NCI-H82 (cell line): ENCODE data around the gene CTNNA3.

Experiments
- DNase-seq: peaks from one replicate; lab custom pipeline; 2025; lab: John Stamatoyannopoulos, UW

CTNNA3 gene

DNA sequence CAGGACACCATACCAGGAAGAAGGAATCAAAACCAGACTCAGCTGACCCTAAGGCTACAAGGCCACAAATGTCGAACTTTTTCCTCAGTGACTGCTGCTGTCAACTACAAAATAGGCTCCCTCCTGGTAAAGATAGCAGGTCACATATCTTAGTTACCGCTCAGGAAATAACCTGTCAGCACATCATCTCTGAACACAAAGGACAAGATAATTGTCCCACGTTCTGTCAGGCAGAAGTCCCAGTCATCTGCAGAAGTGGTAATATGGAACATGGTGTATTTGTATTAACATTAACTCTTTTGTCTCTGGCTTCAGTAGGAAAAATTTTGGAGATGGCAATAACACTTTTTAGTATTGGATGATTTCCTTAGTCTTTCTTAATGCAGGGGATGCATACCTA is 1400.4 kb downstream of the CTNNA3 start:
- DNase-seq: no peak

- no peak for DNase-seq
Observed at GRCh38 chr10:66294538-66294937, 1401.5 kb downstream of the CTNNA3 start.

GRCh38 chr10:66292922-66293321 is 1403.1 kb downstream of the CTNNA3 start:
- DNase-seq: no peak

- DNase-seq: peak; percentile 19
Observed at GRCh38 chr10:66292456-66292855, 1403.5 kb downstream of the CTNNA3 start.

DNA sequence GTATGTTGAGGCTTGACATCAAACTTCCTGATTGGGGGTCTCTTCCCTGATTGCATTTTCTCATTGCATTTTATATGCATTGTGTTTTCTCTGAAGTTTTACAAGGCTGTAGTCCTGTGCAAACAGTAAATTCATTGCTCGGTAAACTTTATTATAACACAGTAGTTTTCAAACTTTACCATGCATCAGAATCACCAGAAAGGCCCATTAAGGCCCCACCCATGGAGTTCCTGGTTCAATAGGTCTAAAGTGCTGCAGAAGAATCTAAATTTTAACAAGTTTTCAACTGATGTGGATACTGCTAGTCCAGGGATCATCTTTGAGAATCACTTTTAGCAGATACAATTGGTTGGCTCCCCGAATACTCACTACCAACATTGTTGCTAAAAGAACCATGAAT is 1404.9 kb downstream of the CTNNA3 start:
- DNase-seq: no peak

DNA sequence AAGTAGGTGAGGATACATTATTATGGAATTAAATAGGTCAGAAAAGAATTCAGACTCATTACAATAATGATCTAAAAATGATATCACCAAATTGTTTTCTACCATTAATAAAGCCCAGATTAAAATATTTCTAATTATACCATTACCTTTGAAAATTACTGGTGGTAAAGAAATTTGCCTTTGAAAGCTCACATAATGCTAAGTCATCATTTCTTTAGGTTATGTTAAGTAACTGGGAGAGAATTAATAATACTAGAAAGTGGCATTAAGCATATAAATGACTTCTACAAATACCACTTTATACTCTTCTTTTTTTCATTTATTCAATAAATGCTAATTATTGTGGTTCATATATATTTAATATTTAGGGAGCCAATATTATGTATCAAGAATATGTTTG is 1411.4 kb downstream of the CTNNA3 start:
- DNase-seq: no peak

- DNase-seq: no peak
Observed at GRCh38 chr10:66283874-66284464, 1412.0 kb downstream of the CTNNA3 start.

GRCh38 chr10:66283064-66283463 is 1412.9 kb downstream of the CTNNA3 start:
- no peak for DNase-seq

GRCh38 chr10:66281327-66281726 is 1414.7 kb downstream of the CTNNA3 start:
- DNase-seq: no peak

- peak; percentile 4 for DNase-seq
Observed at GRCh38 chr10:66277481-66277880, 1418.5 kb downstream of the CTNNA3 start.

GRCh38 chr10:66273966-66274519 is 1422.0 kb downstream of the CTNNA3 start:
- no peak for DNase-seq

GRCh38 chr10:66265398-66265797 is 1430.6 kb downstream of the CTNNA3 start:
- DNase-seq: no peak

- DNase-seq: no peak
Observed at GRCh38 chr10:66259836-66260235, 1436.2 kb downstream of the CTNNA3 start.

GRCh38 chr10:66258693-66259092 is 1437.3 kb downstream of the CTNNA3 start:
- DNase-seq: no peak

GRCh38 chr10:66257801-66258200 is 1438.2 kb downstream of the CTNNA3 start:
- no peak for DNase-seq

DNA sequence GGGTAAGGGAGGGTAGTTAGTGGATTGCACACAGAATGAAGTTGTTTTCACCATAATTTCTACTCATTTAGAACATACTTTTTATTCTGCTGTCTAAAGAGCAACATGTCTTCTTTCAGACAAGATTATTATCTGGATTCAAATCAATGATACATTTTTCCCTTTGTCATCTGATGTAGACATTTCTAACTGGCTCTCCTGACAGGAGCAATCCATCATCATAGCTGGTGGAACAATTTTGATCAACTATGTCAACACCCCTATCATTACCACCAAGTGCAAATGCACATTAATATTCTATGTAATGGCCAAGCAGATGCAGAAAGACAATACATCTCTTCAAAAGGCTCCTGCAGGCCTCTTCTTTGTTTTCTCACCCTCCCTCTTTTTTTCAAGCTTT is 1443.0 kb downstream of the CTNNA3 start:
- DNase-seq: no peak

- DNase-seq: no peak
Observed at GRCh38 chr10:66246177-66246576, 1449.8 kb downstream of the CTNNA3 start.

DNA sequence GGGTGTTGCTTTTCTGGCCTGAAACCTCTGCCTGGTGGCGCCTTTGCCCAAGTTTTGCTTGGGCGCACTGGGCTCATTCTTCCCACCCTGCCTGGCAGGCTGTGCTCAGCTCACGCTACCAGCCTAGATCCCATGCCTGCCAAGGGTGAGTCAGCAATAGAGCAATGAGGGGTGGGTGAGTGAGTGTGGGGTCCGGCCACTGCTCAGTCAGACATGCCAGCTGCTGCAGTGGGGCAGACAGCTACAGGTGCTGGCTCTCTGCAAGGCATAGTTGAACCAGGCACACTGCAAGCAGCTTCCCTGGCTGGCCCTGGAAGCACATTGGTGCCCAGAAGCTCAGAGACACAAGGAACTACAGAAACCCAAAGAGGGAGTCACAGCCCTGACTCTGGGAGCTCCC is 1451.0 kb downstream of the CTNNA3 start:
- no peak for DNase-seq

DNA sequence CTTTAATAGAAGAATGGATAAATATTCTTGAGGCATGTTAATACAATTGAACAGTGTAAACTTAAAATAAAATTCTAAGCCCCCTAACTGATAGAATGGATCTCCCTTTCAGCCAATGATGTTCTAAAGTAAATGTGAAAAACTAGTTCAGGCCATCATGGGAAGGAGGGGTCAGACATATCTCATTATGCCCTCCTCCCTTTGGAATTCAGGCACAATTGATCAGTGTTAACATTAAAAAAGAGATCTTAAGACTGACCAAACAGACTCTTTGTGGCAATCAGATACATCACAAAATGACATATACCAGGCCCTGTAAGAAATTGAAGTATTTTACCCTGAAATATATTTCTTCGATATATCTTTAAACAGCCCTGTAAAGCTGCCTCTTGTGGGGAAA is 1453.1 kb downstream of the CTNNA3 start:
- DNase-seq: no peak

- DNase-seq: no peak
Observed at GRCh38 chr10:66239062-66239461, 1456.9 kb downstream of the CTNNA3 start.

GRCh38 chr10:66238343-66238742 is 1457.7 kb downstream of the CTNNA3 start:
- DNase-seq: no peak

- peak; percentile 25 for DNase-seq
Observed at GRCh38 chr10:66234872-66235271, 1461.1 kb downstream of the CTNNA3 start.

GRCh38 chr10:66228887-66229286 is 1467.1 kb downstream of the CTNNA3 start:
- DNase-seq: no peak

GRCh38 chr10:66223656-66224055 is 1472.3 kb downstream of the CTNNA3 start:
- no peak for DNase-seq
